Sigmoid colon (tissue), 4 donors: ENCODE results near the gene ASH1L.

Experiments used
- CTCF ChIP-seq, 4 experiments: fragments of 450-650 bp in 3 of 4; fragments of 200-600 bp in 1 of 4; IDR thresholded peaks; one replicate each; pipeline ENCODE4 v1.5.1; 2016 to 2019; ENCODE audit warnings: antibody characterized with exemption in 4 of 4, mild to moderate bottlenecking in 3 of 4, moderate library complexity in 2 of 4
- EP300 ChIP-seq, 4 donors: sonication (generic); formaldehyde crosslinking; IDR thresholded peaks; one replicate each; pipeline ENCODE4 v1.6.1; 2017; ENCODE audit warnings: antibody characterized with exemption in 4 of 4

GRCh38 chr1:155313261-155313660 lies 249.3 kb downstream of the ASH1L start:
- TF ChIP-seq CTCF (IDR thresholded peaks at IDR 0.05) = no peak
- TF ChIP-seq EP300 (IDR thresholded peaks at IDR 0.05) = no peak
